Kidney (tissue), 14 donors: ENCODE results near the gene CUX1. TPM values are rescaled to one million over a fixed set of nuclear protein-coding genes. Genes with fewer than 3 reads are reported as not detected.

Source experiments
- DNase-seq, 5 donors: peaks; one replicate each; pipeline ENCODE4 v3.0.0-alpha.2; 2013 to 2020
- FAIRE-seq: peaks from 2 replicates; lab custom pipeline; 2012; peaks lifted over from hg19 to GRCh38; lab: Jason Lieb, UNC
- H3K27ac ChIP-seq, 2 donors: one replicate each; pipeline ENCODE4 v1.7.0; 2013; ENCODE audit warnings: low read depth in 2 of 2, low read length in 2 of 2, inconsistent platforms in 1 of 2
- H3K27me3 ChIP-seq: one replicate; pipeline ENCODE4 v1.7.1; 2013; ENCODE audit warnings: low read length, inconsistent platforms; ENCODE audit not compliant: control insufficient read depth, insufficient read depth
- H3K36me3 ChIP-seq, 3 donors: one replicate each; pipeline versions ENCODE4 v1.7.0 to v1.7.1; 2013; ENCODE audit warnings: low read length in 3 of 3, control low read depth in 1 of 3, inconsistent platforms in 1 of 3; ENCODE audit not compliant: insufficient read depth in 3 of 3, control insufficient read depth in 2 of 3
- H3K4me1 ChIP-seq, 3 donors: one replicate each; pipeline versions ENCODE4 v1.7.0 to v1.7.1; 2013; ENCODE audit warnings: low read length in 3 of 3, inconsistent platforms in 1 of 3, low read depth in 1 of 3; ENCODE audit not compliant: control insufficient read depth in 2 of 3, insufficient read depth in 2 of 3
- H3K4me3 ChIP-seq, 3 donors: one replicate each; pipeline versions ENCODE4 v1.7.0 to v1.8.1; 2013; ENCODE audit warnings: low read length in 3 of 3, control low read depth in 1 of 3, inconsistent platforms in 1 of 3
- H3K9ac ChIP-seq, 3 donors: one replicate each; pipeline versions ENCODE4 v1.7.0 to v1.7.1; 2013; ENCODE audit warnings: low read length in 3 of 3, control low read depth in 1 of 3, inconsistent platforms in 1 of 3
- H3K9me3 ChIP-seq, 3 donors: one replicate each; pipeline versions ENCODE4 v1.7.0 to v1.7.1; 2013; ENCODE audit warnings: low read length in 3 of 3, control low read depth in 1 of 3, inconsistent platforms in 1 of 3; ENCODE audit not compliant: control insufficient read depth in 2 of 3, insufficient read depth in 1 of 3
- intact Hi-C: fragments of 100-400 bp; cut with DNase I; formaldehyde crosslinking; loops from one replicate; pipeline ENCODE4 v1.11.1; 2022
- polyA plus RNA-seq: library from polyadenylated mRNA; stranded (reverse); fragments of 350-450 nt; fragmentation: Illumina TruSeq; extraction: RNeasy Lipid Tissue Mini Kit (QIAGEN cat#74804); gene quantifications from one replicate; pipeline ENCODE4 v1.2.3, GENCODE V29; 2014; ENCODE audit warnings: low read depth, low replicate concordance; ENCODE audit not compliant: insufficient read depth
- total RNA-seq: library from RNA; stranded (reverse); fragmentation: NEBNext Ultra II Directional; extraction: Animal tissue kit (Norgen Biotek cat#: 25700); gene quantifications from one replicate; pipeline ENCODE4 v1.2.1, GENCODE V29; 2021
- TF ChIP-seq, protein P1 (sequence below): IDR thresholded peaks from 3 replicates; pipeline ENCODE4 v1.5.1; 2012; ENCODE audit warnings: mild to moderate bottlenecking, moderate library complexity, borderline replicate concordance; ENCODE audit not compliant: insufficient read depth; ENCODE audit errors: extremely low read depth
- donor health status: control.
- donor health status: control.
- donor health status: control.
- donor health status: control.
- donor health status: control.
- donor health status: DM: yes; HTN: yes; CAD: no.
- donor health status: Normal renal cell carcinoma (clear cell type).

Gene CUX1
- total and polyA plus RNA-seq, 2 donors from 2014 or later = 71.4 to 126 TPM

DNA sequence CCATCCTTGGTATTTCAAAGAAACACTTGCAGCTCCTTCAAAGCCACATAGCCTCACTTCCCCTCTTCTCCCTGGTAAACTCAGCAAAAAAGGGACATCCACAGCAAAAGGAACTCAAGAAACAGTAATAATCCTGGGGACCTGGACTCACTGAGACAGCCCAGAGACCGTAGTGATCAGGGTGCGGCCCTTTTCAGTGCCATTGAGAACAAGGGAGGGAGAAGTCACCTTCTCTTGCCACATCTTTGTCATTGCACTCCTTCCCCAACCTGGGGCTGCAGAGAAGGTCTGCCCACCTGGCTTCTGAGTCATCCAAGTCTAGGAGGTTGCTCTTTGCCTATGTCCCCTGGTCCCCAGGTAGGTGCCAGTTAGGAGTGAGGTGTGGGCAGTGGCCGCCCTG is 375.4 kb downstream of the CUX1 start:
- H3K36me3 ChIP-seq = peaks cover 0 to 50% (median 32%) of the 10 kb centered on the region in 3 donors
- no peaks in the 10 kb centered on the region for H3K4me1 ChIP-seq
- TF ChIP-seq, protein P1, sequence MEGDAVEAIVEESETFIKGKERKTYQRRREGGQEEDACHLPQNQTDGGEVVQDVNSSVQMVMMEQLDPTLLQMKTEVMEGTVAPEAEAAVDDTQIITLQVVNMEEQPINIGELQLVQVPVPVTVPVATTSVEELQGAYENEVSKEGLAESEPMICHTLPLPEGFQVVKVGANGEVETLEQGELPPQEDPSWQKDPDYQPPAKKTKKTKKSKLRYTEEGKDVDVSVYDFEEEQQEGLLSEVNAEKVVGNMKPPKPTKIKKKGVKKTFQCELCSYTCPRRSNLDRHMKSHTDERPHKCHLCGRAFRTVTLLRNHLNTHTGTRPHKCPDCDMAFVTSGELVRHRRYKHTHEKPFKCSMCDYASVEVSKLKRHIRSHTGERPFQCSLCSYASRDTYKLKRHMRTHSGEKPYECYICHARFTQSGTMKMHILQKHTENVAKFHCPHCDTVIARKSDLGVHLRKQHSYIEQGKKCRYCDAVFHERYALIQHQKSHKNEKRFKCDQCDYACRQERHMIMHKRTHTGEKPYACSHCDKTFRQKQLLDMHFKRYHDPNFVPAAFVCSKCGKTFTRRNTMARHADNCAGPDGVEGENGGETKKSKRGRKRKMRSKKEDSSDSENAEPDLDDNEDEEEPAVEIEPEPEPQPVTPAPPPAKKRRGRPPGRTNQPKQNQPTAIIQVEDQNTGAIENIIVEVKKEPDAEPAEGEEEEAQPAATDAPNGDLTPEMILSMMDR = no peak
- no peak for DNase-seq
- intact Hi-C loops = no loop called here
- no peaks in the 10 kb centered on the region for H3K9me3 ChIP-seq
- no peak overlapping the region for H3K27ac ChIP-seq
- H3K9ac ChIP-seq = no peak overlapping the region
- H3K27me3 ChIP-seq = no peaks in the 10 kb centered on the region
- H3K4me3 ChIP-seq = no peak overlapping the region
- FAIRE-seq = no peak

DNA sequence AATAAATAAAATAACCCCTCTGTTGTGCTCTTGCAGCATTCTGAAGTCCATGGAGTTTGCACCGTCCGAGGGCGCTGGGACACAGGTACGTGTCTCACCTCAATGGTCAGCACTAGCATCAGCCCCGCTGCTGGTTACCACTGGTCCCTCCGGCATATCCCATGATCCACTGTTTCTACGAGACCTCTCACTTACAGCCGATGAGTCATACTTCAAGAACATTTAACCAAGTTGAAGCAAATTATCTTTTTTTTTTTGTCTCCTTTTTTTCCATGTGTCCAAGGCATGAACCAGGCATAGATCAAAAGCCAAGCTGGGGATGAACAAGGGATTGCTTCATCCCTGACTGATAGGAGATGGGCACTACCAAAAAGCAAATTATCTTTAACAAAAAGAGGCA is 376.4 kb downstream of the CUX1 start:
- Histone ChIP-seq H3K27me3 (no peaks in the 10 kb centered on the region), H3K9ac (no peak overlapping the region), H3K9me3 (no peaks in the 10 kb centered on the region), H3K4me3 (no peak overlapping the region), H3K27ac (no peak overlapping the region), H3K4me1 (no peaks in the 10 kb centered on the region), H3K36me3 (peaks cover 0 to 58% (median 34%) of the 10 kb centered on the region in 3 donors)
- no peak for DNase-seq
- TF ChIP-seq, protein P1 = no peak
- intact Hi-C loops = no loop called here
- FAIRE-seq = no peak

DNA sequence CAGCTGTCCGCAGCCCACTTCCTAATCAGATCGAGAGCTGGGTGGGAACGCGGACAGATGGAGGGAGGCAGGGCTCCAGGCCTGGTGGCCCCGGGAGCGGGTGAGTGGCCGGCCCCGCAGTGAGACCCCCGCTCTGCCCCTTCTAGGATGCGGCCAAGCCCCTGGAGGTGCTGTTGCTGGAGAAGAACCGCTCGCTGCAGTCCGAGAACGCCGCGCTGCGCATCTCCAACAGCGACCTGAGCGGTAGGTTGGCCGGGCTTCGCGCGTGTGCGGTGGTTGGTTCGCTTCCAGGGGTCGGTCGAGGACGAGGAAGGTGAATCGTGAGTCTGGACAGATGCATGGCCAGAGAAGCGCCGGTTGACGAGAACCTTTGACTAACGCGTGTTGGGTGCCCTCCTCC is 377.9 kb downstream of the CUX1 start:
- H3K4me3 ChIP-seq = no peak overlapping the region
- no peak for FAIRE-seq
- TF ChIP-seq, protein P1 = no peak
- no peak overlapping the region for H3K9ac ChIP-seq
- peaks cover 0 to 48% (median 25%) of the 10 kb centered on the region in 3 donors for H3K36me3 ChIP-seq
- H3K9me3 ChIP-seq = no peaks in the 10 kb centered on the region
- intact Hi-C loops = no loop called here
- no peaks in the 10 kb centered on the region for H3K4me1 ChIP-seq
- DNase-seq = no peak
- H3K27me3 ChIP-seq = no peaks in the 10 kb centered on the region
- H3K27ac ChIP-seq = no peak overlapping the region

DNA sequence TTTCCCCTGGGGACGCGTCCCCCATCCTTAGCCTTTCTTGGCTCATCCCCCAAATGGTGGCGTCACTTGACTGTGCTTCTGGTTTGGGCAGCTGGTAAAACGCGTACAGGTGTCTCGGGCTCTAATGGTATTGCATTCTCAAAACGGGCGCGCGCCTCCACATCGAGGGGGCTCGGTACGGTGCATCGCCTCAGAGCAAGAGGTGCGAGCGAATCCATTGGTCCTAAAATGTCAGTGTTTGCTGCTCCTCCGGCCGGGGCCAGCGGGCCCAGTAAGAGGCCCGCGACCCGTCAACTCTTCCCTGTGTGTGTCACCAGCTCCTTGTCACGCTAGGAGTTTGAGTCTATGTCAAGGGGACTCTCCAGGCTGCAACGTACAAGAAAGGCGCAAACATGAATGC is 378.6 kb downstream of the CUX1 start:
- TF ChIP-seq, protein P1 = no peak
- Histone ChIP-seq H3K27me3 (no peaks in the 10 kb centered on the region), H3K4me3 (no peak overlapping the region), H3K36me3 (peaks cover 0 to 45% (median 23%) of the 10 kb centered on the region in 3 donors), H3K27ac (no peak overlapping the region), H3K4me1 (no peaks in the 10 kb centered on the region), H3K9me3 (no peaks in the 10 kb centered on the region), H3K9ac (no peak overlapping the region)
- intact Hi-C loops = no loop called here
- FAIRE-seq (no peak), DNase-seq (no peak)
